HCT116 (cell line): ENCODE data around the gene GPATCH8. TPM values are rescaled to one million over a fixed set of nuclear protein-coding genes. Genes with fewer than 3 reads are reported as not detected.

Experiments
- ATAC-seq: fragments of 200-7000 bp; cut with Tn5 transposase; 2 replicates; pipeline ENCODE4 v1.9.1; 2020; ENCODE audit warnings: mild to moderate bottlenecking, moderate library complexity
- BruUV-seq: library from RNA; stranded (reverse); fragments of 400-500 nt; replicated peaks from 2 replicates; lab custom pipeline; 2021; lab: Mats Ljungman, UMichigan
- CTCF ChIA-PET: fragments of 300-600 bp; sonication (Branson Sonifier 250); formaldehyde crosslinking; loops from one replicate; lab custom pipeline; 2021; ENCODE audit warnings: antibody characterized with exemption; lab: Charles Lee
- POLR2A ChIA-PET: fragments of 300-600, 350-600 bp; sonication (Branson Sonifier 250); formaldehyde crosslinking; loops from one replicate; lab custom pipeline; 2021; ENCODE audit warnings: antibody characterized with exemption; lab: Charles Lee
- RAD21 ChIA-PET, 2 experiments: fragments of 300-600 bp; sonication (Branson Sonifier 250); formaldehyde crosslinking; loops; one replicate each; lab custom pipeline; 2023; ENCODE audit warnings: low total read pairs in 2 of 2; ENCODE audit not compliant: uncharacterized antibody in 2 of 2, unreplicated experiment in 2 of 2, low non-redundant PET in 1 of 2; lab: Charles Lee
- DNase-seq: peaks from one replicate; pipeline ENCODE4 v3.0.0-alpha.2; 2010; ENCODE audit warnings: low read depth, low spot score
- H2AFZ ChIP-seq: fragments of 200-600 bp; shearing (Covaris generic), sonication (generic); 2 replicates; pipeline ENCODE4 v1.6.1; 2017; ENCODE audit warnings: low read depth, mixed run types, mixed read lengths, antibody characterized with exemption, low read length; ENCODE audit not compliant: poor library complexity, severe bottlenecking
- H3K27ac ChIP-seq: 2 replicates; pipeline ENCODE4 v1.5.1; 2012; ENCODE audit warnings: low read depth, low read length
- H3K27me3 ChIP-seq: fragments of 200-600 bp; sonication (generic); 2 replicates; pipeline ENCODE4 v1.6.1; 2016; ENCODE audit warnings: mixed run types, low read length, mixed read lengths; ENCODE audit not compliant: insufficient read depth
- H3K36me3 ChIP-seq, 2 experiments: fragments of 200-500 bp in 1 of 2; fragments of 200-600 bp in 1 of 2; sonication (Bioruptor generic) in 1 of 2; sonication (generic) in 1 of 2; 2 replicates each; pipeline versions ENCODE4 v1.5.1 to v1.6.1; 2014 to 2016; ENCODE audit warnings: low read length in 2 of 2, inconsistent platforms in 1 of 2, mixed read lengths in 1 of 2, mixed run types in 1 of 2; ENCODE audit not compliant: insufficient read depth in 2 of 2, control insufficient read depth in 1 of 2
- H3K4me1 ChIP-seq, 2 experiments: fragments of 200-600 bp in 1 of 2; sonication (generic) in 1 of 2; 2 replicates each; pipeline versions ENCODE4 v1.5.1 to v1.6.1; 2012 to 2017; ENCODE audit warnings: low read length in 2 of 2, inconsistent platforms in 1 of 2, mild to moderate bottlenecking in 1 of 2, mixed read lengths in 1 of 2, mixed run types in 1 of 2, moderate library complexity in 1 of 2; ENCODE audit not compliant: insufficient read depth in 2 of 2, control insufficient read depth in 1 of 2
- H3K4me2 ChIP-seq: fragments of 200-600 bp; sonication (generic); 2 replicates; pipeline ENCODE4 v1.6.1; 2017; ENCODE audit warnings: mixed run types, low read length, mixed read lengths
- H3K4me3 ChIP-seq, 2 experiments: fragments of 200-600 bp in 1 of 2; sonication (generic) in 1 of 2; replicated peaks in 1 of 2; 2 replicates each; pipeline ENCODE4 v1.5.1; 2011 to 2016; ENCODE audit warnings: low read length in 2 of 2, control low read depth in 1 of 2, low read depth in 1 of 2, mild to moderate bottlenecking in 1 of 2, mixed read lengths in 1 of 2, mixed run types in 1 of 2
- H3K79me2 ChIP-seq: fragments of 200-600 bp; sonication (generic); 2 replicates; pipeline ENCODE4 v1.6.1; 2017; ENCODE audit warnings: mild to moderate bottlenecking, mixed run types, low read length, moderate library complexity, mixed read lengths; ENCODE audit not compliant: insufficient read depth
- H3K9ac ChIP-seq: fragments of 200-600 bp; sonication (generic); 2 replicates; pipeline ENCODE4 v1.6.1; 2016; ENCODE audit warnings: low read length, mixed read lengths
- H3K9me2 ChIP-seq: fragments of 200-600 bp; sonication (generic), shearing (Covaris generic); 2 replicates; pipeline ENCODE4 v1.6.1; 2017; ENCODE audit warnings: mixed run types, mild to moderate bottlenecking, moderate library complexity; ENCODE audit not compliant: insufficient read depth
- H3K9me3 ChIP-seq, 2 experiments: fragments of 200-500 bp in 1 of 2; fragments of 200-600 bp in 1 of 2; sonication (Bioruptor generic) in 1 of 2; sonication (generic) in 1 of 2; 2 replicates each; pipeline ENCODE4 v1.6.1; 2014 to 2017; ENCODE audit warnings: low read length in 2 of 2, mixed read lengths in 2 of 2, inconsistent platforms in 1 of 2, low read depth in 1 of 2, mild to moderate bottlenecking in 1 of 2, mixed run types in 1 of 2, moderate library complexity in 1 of 2; ENCODE audit not compliant: control insufficient read depth in 1 of 2, insufficient read depth in 1 of 2
- H4K20me1 ChIP-seq: fragments of 200-600 bp; sonication (generic), shearing (Covaris generic); 2 replicates; pipeline ENCODE4 v1.6.1; 2017; ENCODE audit warnings: mixed run types, mild to moderate bottlenecking, moderate library complexity; ENCODE audit not compliant: insufficient read depth
- CEBPB ChIP-seq: IDR thresholded peaks from 2 replicates; pipeline ENCODE4 v1.6.1; 2012; ENCODE audit warnings: low read depth
- ELF1 ChIP-seq: IDR thresholded peaks from 2 replicates; pipeline ENCODE4 v1.6.1; 2012; ENCODE audit warnings: low read depth, borderline replicate concordance
- EZH2 ChIP-seq: fragments of 200-600 bp; sonication (generic); IDR thresholded peaks from 2 replicates; pipeline ENCODE4 v1.6.1; 2017; ENCODE audit warnings: antibody characterized with exemption, mixed run types
- EZH2phosphoT487 ChIP-seq: fragments of 200-600 bp; IDR thresholded peaks from 2 replicates; pipeline ENCODE4 v1.6.1; 2018; ENCODE audit warnings: antibody characterized with exemption, borderline replicate concordance
- POLR2A ChIP-seq: IDR thresholded peaks from 2 replicates; pipeline ENCODE4 v1.7.0; 2011; ENCODE audit warnings: borderline replicate concordance; ENCODE audit not compliant: insufficient read depth, insufficient read length; ENCODE audit errors: extremely low read depth
- POLR2AphosphoS5 ChIP-seq: IDR thresholded peaks from 2 replicates; pipeline ENCODE4 v1.6.1; 2011; ENCODE audit warnings: mild to moderate bottlenecking, low read depth, low read length, moderate library complexity
- SRF ChIP-seq: IDR thresholded peaks from 2 replicates; pipeline ENCODE4 v1.6.1; 2012; ENCODE audit warnings: low read depth
- TCF7L2 ChIP-seq: IDR thresholded peaks from 2 replicates; pipeline ENCODE4 v1.7.0; 2011; ENCODE audit warnings: borderline replicate concordance, inconsistent platforms; ENCODE audit not compliant: insufficient read depth, insufficient read length; ENCODE audit errors: extremely low read depth
- ZFX ChIP-seq: fragments of 450-650 bp; IDR thresholded peaks from 2 replicates; pipeline ENCODE4 v1.6.1; 2017
- intact Hi-C: fragments of 100-400 bp; cut with micrococcal nuclease; formaldehyde crosslinking; loops from 2 replicates; pipeline ENCODE4 v1.10.0; 2022
- total RNA-seq: library from RNA; stranded (reverse); gene quantifications from one replicate; pipeline ENCODE4 v1.2.1, GENCODE V29; 2021; ENCODE audit not compliant: unreplicated experiment
- TF ChIP-seq, protein P1 (sequence below): IDR thresholded peaks from 2 replicates; pipeline ENCODE4 v1.6.1; 2011; ENCODE audit warnings: mild to moderate bottlenecking, low read length, moderate library complexity; ENCODE audit not compliant: insufficient replicate concordance; ENCODE audit errors: extremely low read depth
- TF ChIP-seq, protein P2 (sequence below): IDR thresholded peaks from 2 replicates; pipeline ENCODE4 v1.6.1; 2012
- TF ChIP-seq, protein P3 (sequence below), 3 experiments: fragments of 200-600 bp in 1 of 3; sonication (generic) in 1 of 3; IDR thresholded peaks in 2 of 3; conservative IDR thresholded peaks in 1 of 3; 2 replicates each; pipeline ENCODE4 v1.5.1; 2012 to 2017; ENCODE audit warnings: low read depth in 2 of 3, low read length in 2 of 3, antibody characterized with exemption in 1 of 3, borderline replicate concordance in 1 of 3, control low read depth in 1 of 3, mild to moderate bottlenecking in 1 of 3, mixed read lengths in 1 of 3, mixed run types in 1 of 3, moderate library complexity in 1 of 3; ENCODE audit not compliant: insufficient read depth in 1 of 3

The GPATCH8 gene
- total RNA-seq, 1 experiment from 2014 or later, result 28.7 TPM

GRCh38 chr17:44540246-44541084 is 37.3 kb upstream of the GPATCH8 start:
- no peak overlapping the region for H3K4me2 ChIP-seq
- intact Hi-C loops, result no loop called here
- no peaks in the 10 kb centered on the region for H4K20me1 ChIP-seq
- no peak overlapping the region for H3K9ac ChIP-seq
- H3K9me3 ChIP-seq, result no peaks in the 10 kb centered on the region
- RAD21 ChIA-PET, result no interaction called here
- H3K9me2 ChIP-seq, result no peaks in the 10 kb centered on the region
- CTCF ChIA-PET, result interaction anchor here (1.1 kb wide), 1 partner anchor 17 kb away, joined by 3 read pairs; no protein-coding TSS in a partner anchor
- DNase-seq (no peak), ATAC-seq (no peak)
- no peaks in the 10 kb centered on the region for H3K36me3 ChIP-seq
- no peaks in the 10 kb centered on the region for H3K79me2 ChIP-seq
- no peaks in the 10 kb centered on the region for H3K27me3 ChIP-seq
- POLR2A ChIA-PET, result interaction anchor here (1.2 kb wide), 1 partner anchor 17 kb away, joined by 3 read pairs; no protein-coding TSS in a partner anchor
- H3K27ac ChIP-seq, result no peak overlapping the region
- H3K4me1 ChIP-seq, result peaks cover 33 to 51% of the 10 kb centered on the region in 2 experiments
- H3K4me3 ChIP-seq, result no peak overlapping the region
- BruUV-seq, result no TSS peak
- H2AFZ ChIP-seq, result no peak overlapping the region
- TF ChIP-seq, protein P1, sequence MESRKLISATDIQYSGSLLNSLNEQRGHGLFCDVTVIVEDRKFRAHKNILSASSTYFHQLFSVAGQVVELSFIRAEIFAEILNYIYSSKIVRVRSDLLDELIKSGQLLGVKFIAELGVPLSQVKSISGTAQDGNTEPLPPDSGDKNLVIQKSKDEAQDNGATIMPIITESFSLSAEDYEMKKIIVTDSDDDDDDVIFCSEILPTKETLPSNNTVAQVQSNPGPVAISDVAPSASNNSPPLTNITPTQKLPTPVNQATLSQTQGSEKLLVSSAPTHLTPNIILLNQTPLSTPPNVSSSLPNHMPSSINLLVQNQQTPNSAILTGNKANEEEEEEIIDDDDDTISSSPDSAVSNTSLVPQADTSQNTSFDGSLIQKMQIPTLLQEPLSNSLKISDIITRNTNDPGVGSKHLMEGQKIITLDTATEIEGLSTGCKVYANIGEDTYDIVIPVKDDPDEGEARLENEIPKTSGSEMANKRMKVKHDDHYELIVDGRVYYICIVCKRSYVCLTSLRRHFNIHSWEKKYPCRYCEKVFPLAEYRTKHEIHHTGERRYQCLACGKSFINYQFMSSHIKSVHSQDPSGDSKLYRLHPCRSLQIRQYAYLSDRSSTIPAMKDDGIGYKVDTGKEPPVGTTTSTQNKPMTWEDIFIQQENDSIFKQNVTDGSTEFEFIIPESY, result no peak
- TF ChIP-seq SRF (no peak), POLR2A (no peak), EZH2 (no peak), ZFX (no peak), CEBPB (no peak), POLR2AphosphoS5 (no peak), EZH2phosphoT487 (no peak), TCF7L2 (no peak), ELF1 (no peak)
- TF ChIP-seq, protein P2, sequence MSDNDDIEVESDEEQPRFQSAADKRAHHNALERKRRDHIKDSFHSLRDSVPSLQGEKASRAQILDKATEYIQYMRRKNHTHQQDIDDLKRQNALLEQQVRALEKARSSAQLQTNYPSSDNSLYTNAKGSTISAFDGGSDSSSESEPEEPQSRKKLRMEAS, result no peak
- TF ChIP-seq, protein P3, sequence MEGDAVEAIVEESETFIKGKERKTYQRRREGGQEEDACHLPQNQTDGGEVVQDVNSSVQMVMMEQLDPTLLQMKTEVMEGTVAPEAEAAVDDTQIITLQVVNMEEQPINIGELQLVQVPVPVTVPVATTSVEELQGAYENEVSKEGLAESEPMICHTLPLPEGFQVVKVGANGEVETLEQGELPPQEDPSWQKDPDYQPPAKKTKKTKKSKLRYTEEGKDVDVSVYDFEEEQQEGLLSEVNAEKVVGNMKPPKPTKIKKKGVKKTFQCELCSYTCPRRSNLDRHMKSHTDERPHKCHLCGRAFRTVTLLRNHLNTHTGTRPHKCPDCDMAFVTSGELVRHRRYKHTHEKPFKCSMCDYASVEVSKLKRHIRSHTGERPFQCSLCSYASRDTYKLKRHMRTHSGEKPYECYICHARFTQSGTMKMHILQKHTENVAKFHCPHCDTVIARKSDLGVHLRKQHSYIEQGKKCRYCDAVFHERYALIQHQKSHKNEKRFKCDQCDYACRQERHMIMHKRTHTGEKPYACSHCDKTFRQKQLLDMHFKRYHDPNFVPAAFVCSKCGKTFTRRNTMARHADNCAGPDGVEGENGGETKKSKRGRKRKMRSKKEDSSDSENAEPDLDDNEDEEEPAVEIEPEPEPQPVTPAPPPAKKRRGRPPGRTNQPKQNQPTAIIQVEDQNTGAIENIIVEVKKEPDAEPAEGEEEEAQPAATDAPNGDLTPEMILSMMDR (IDR thresholded peaks at IDR 0.05 in 2 of 3, conservative IDR thresholded peaks at IDR 0.05 in 1 of 3; ENCODE audit: borderline replicate concordance in 1 of 3, insufficient read depth in 1 of 3, low read depth in 2 of 3, low read length in 2 of 3), result no peak
